HT1080 (cell line): Measurements from ENCODE around the gene WDR48. TPM values are rescaled to one million over a fixed set of nuclear protein-coding genes. Genes with fewer than 3 reads are reported as not detected.
"Not testable (repeated sequence)": the region's sequence is repeated elsewhere in the genome, so short reads cannot be mapped to it uniquely, and the experiment has no call there.

ENCODE experiments used
- DNase-seq: peaks from one replicate; pipeline ENCODE4 v3.0.0-alpha.2; 2015; ENCODE audit warnings: low read depth
- polyA plus RNA-seq, 2 experiments: library from polyadenylated mRNA; depleted of rRNA; stranded (reverse); fragments of >200 nt; gene quantifications; 2 replicates each; pipeline ENCODE4 v1.2.3, GENCODE V29; 2015
- total RNA-seq: library from RNA; depleted of rRNA; stranded (reverse); fragments of >200 nt; shearing (Covaris generic); gene quantifications from 2 replicates; pipeline ENCODE4 v1.2.3, GENCODE V29; 2014; rRNA removed

WDR48 gene
- 12.8 and 19.9 TPM in 2 replicates for total RNA-seq
- polyA plus RNA-seq (2015; cell fraction: cytosol; rRNA removed) = 21.3 and 29.0 TPM in 2 replicates
- 50.7 and 57.5 TPM in 2 replicates for polyA plus RNA-seq (2015; cell fraction: nucleus; rRNA removed)

GRCh38 chr3:39051649-39052561 is at the start of gene WDR48, which contains the start of gene SCN11A:
TSS of gene WDR48 (plus strand) at chr3:39052016. CDS start at chr3:39052026, 10 bp downstream.
TSS of gene SCN11A (minus strand) at chr3:39051944. CDS start at chr3:38950362, 101,582 bp downstream.
- peak; percentile 77 for DNase-seq

- DNase-seq = no peak
Measured at GRCh38 chr3:39005295-39005694, 46.5 kb upstream of the WDR48 start.

DNA sequence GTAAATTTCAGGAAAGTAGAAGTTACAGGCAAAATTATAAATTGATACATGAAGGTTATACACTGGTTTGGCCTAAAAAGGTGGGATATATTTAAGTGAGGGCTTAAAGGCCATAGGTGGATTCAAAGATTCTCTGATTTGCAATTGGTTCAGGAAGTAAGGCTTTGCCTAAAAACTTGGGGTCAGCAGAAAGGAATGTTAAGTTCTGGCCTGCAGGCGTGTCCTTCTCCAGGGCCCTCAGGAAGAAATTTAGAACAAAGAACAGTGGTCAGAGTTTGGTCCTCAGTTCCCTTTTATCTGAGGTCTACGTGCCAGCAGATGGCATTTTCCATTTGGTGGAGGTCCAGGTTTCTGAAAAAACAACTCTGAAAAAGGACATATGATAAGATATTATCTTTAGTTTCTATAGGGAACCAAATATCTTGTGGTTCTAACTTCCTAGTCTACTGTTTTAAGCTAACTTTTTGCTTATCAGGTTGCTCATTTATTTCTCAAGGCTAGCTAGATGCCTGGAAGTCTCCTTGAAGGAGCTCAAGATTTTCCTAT is 40.6 kb upstream of the WDR48 start:
- no peak for DNase-seq

DNA sequence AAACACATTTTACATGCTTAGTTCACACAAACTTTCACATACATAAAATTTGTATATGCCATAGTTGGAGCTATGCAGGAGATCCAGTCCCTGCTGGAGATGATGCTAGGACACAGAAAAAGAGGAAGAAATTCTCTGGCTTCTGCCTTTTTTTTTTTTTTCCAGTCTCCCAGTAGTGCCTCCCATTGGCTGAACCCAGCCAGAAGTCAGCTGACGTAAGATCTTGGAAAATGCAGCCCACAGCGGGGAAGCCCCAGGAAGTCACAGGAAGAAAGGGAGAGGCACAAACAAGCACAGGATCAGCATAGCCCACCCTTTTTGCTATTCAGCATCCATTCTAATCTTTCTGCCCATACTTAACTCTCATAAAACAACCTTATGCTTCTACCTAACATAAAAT is 38.5 kb upstream of the WDR48 start:
- peak; percentile 5 for DNase-seq

DNA sequence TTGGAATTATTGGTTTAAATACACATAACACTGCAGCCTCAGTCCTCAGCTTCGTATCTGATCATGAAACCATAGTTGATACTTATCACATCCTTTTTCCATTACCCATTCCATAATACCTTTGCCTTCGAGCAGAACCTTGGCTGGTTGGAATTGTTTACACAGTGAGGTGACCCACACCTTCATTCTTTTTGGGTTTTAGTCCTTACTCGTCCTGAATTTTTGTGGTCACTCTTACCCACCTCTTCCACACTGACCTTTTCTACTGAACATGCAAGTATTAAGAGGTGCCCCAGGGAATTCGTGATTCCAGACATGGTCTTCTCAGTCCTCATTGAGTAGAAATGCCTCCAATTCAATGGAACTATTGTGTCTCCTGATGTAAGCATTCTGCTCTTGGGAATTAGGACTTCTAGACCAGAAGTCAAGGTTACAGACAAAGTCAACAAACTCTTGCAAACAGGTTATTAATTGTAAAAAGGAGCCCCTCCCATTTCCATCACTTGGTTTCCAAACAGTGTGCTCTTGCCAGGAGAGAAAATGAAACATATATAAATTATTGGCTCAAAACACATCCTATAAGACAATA is 37.8 kb upstream of the WDR48 start:
- no peak for DNase-seq

DNA sequence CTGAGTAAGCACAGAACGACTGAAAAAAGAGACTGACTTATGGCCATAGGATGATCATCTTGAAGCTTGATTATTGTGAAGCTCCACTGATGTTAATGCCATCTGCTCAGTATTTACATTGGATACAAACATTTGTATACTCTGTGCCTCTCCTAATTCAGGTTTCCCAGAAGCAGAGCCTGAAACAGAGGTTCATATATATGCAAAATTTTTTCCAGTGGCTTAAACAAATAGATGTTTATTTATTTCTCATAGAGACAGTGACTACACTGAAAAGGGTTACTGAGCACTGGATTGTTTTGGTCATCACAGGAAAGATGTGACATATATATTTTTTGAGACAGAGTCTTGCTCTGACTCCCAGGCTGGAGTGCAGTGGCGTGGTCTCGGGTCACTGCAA is 36.4 kb upstream of the WDR48 start:
- no peak for DNase-seq

GRCh38 chr3:39019299-39019698 is 32.5 kb upstream of the WDR48 start:
- no peak for DNase-seq

DNA sequence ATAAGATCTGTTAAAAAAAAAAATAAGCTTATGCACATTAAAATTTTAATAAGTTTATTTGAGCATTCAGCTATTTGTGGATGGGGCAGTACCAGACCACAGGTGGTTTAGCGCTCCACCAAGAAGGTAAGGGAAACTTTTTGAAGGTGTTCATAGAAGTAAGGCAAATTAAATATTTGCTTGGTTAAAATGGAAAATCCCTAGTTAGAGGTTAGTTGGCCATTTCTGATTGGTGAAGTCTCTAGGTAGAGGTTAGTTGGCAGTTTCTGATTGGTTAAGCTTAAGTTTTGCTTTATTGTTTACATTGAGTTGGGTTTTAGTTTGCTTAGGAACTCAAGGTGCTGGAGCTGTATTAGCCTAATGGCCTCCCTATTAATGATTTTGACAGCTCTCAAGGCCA is 30.8 kb upstream of the WDR48 start:
- no peak for DNase-seq

- no peak for DNase-seq
Measured at GRCh38 chr3:39021465-39022285, 30.1 kb upstream of the WDR48 start.

DNA sequence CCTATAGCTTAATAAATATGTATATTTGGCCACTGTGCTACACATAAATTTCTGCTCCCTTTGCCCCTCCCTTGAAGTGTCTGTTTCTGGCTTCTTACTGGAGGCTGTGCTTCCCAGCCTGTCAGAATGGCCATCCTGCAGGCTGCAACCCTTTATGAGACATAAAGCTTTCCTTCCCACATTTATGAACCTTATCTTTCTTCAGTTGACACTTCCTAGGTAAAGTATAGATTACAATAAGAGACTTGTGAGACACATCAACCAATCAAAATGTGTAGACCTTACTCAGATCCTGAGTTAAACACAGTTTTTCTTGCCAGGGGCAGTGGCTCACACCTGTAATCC is 29.6 kb upstream of the WDR48 start:
- DNase-seq = no peak

DNA sequence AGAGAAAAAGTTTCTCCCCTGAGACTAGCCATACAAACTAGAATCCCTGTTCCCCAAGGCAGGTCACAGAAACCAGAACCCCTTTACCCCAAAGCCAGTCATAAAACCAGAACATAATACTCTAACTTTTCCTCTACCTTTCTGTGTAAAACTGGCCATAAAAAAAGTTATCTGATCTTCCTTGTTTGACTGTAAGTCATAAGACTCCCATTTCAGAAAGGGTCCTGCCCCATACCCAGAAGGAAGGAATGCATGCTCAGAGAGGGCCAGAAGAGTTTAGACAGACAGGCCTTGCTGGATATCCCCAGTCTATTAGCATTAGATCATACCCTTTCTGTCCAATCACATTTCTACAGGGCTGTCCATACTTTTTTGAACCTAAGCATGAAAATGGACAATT is 27.3 kb upstream of the WDR48 start:
- DNase-seq = no peak

GRCh38 chr3:39025222-39025970 is 26.4 kb upstream of the WDR48 start:
- no peak for DNase-seq

DNA sequence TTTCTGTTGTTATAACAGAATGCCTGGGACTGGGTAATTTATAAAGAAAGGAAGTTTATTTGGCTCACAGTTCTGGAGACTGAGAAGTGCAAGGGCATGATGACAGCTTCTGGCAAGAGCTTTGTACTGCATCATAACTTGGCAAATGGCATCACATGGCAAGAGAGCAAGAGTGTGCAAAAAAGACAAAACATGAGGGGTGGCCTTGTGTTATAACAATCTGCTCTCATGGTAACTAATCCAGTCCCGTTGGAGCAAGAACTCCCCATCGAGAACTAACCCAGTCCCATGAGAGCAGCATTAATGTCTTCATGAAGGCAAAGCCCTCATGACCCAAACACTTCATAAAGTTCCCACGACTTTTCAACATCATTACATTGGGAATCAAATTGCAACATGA is 23.3 kb upstream of the WDR48 start:
- no peak for DNase-seq

GRCh38 chr3:39029556-39029955 is 22.3 kb upstream of the WDR48 start:
- no peak for DNase-seq

DNA sequence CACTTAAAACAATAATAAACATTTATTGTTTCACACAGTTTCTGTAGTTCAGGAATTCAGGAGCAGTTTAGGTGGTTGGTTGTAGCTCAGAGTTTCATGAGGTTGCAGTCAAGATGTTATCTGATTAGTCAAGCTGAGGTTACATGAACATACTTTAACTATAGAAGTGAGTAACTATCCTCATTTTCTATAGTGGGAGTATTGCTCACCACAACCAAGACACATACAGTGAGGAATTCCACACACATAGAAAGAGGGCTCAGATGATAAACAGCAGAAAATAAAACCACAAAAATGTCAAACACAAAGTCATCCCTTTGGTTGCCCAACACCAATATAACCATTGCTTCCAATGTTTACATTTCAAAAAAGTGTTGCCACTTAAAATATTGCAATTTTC is 13.7 kb upstream of the WDR48 start:
- peak; percentile 72 for DNase-seq

GRCh38 chr3:39050029-39050428 is 1.8 kb upstream of the WDR48 start:
- DNase-seq = no peak

DNA sequence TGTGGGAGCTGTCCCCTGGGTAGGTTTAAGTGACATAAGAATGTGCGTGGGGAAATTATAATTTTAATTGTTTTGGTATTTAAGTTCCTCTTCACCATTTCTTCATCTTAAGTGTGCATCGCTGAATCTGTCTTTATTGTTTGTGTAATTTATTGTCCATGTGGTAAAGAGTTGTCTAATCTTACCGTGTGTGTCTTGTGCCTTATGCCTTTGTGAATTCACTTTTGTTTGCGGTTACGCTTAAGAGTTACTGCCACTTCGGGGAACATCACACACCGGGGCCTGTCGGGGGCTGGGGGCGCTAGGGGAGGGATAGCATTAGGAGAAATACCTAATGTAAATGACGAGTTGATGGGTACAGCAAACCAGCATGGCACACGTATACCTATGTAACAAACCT is 767 bp downstream of the WDR48 start:
- no peak for DNase-seq

- DNase-seq = no peak
Measured at GRCh38 chr3:39053696-39054095, 1.9 kb downstream of the WDR48 start.

- DNase-seq = no peak
Measured at GRCh38 chr3:39056151-39056550, 4.3 kb downstream of the WDR48 start.

DNA sequence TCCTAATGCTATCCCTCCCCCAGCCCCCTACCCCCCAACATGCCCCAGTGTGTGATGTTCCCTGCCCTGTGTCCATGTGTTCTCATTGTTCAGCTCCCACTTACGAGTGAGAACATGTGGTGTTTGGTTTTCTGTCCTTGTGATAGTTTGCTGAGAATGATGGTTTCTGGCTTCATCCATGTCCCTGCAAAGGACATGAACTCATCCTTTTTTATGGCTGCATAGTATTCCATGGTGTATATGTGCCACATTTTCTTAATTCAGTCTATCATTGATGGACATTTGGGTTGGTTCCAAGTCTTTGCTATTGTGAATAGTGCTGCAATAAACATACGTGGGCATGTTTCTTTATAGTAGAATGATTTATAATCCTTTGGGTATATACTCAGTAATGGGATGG is 9.4 kb downstream of the WDR48 start:
- DNase-seq = not testable (repeated sequence)

DNA sequence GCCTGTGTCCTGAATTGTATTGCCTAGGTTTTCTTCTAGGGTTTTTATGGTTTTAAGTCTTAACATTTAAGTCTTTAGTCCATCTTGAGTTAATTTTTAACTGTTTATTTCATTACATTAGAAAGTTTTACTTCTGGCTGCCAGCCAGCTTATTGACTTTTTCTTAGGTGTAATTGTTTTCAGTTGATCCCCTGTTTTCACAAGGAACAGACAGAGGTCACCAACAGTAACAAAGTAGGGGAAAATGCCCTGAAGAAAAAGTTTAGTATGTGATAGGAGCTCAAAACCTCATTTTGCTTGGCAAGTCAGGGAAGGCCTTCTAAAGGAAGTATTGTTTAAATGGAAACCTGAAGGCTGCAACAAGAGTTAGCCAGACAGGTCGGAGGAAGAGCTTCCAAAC is 10.4 kb downstream of the WDR48 start:
- no peak for DNase-seq
